Measurements from ENCODE around the gene SUFU. TPM values are rescaled to one million over a fixed set of nuclear protein-coding genes. Genes with fewer than 3 reads are reported as not detected.

SUFU gene
- total RNA-seq (2022; extraction: Qiagen RNA extraction) = 5.2 to 7.9 TPM (median 7.2 TPM) in 5 replicates

GRCh38 chr10:102503264-102504178 is at the start of gene SUFU:
TSS of gene SUFU (plus strand) at chr10:102503972. CDS start at chr10:102504153, 181 bp downstream.

GRCh38 chr10:102502337-102503151 is 1.2 kb upstream of the SUFU start, which contains the start of gene ACTR1A:
TSS of gene ACTR1A (minus strand) at chr10:102502712. CDS start at chr10:102502647, 65 bp downstream.

GRCh38 chr10:102644066-102644645 is 140.4 kb downstream of the SUFU start, which contains the start of gene TRIM8:
TSS of gene TRIM8 (plus strand) at chr10:102644479. CDS start at chr10:102644618, 139 bp downstream.

Other genes starting within 250 kb of the SUFU start
- gene NFKB2, start 108.3 kb upstream of the SUFU start, total RNA-seq (2022; extraction: Qiagen RNA extraction) = 68.1 to 102 TPM (median 85.6 TPM) in 5 replicates
- gene PSD, start 85.2 kb upstream of the SUFU start, total RNA-seq (2022; extraction: Qiagen RNA extraction) = 0.18 to 0.60 TPM (median 0.46 TPM) in 5 replicates
- gene FBXL15, start 83.1 kb upstream of the SUFU start, total RNA-seq (2022; extraction: Qiagen RNA extraction) = 6.5 to 12.1 TPM (median 10.1 TPM) in 5 replicates
- 61.2 to 73.2 TPM (median 66.7 TPM) in 5 replicates for gene CUEDC2, start 71.4 kb upstream of the SUFU start, total RNA-seq (2022; extraction: Qiagen RNA extraction)
- gene C10orf95, start 52.4 kb upstream of the SUFU start, total RNA-seq (2022; extraction: Qiagen RNA extraction) = 0.08 to 0.19 TPM (median 0.17 TPM) in 5 replicates
- gene ACTR1A, start 1.3 kb upstream of the SUFU start, total RNA-seq (2022; extraction: Qiagen RNA extraction) = 84.4 to 101 TPM (median 91.9 TPM) in 5 replicates
- 41.9 to 47.6 TPM (median 44.8 TPM) in 5 replicates for gene TRIM8, start 140.5 kb downstream of the SUFU start, total RNA-seq (2022; extraction: Qiagen RNA extraction)
- 13.7 to 15.3 TPM (median 14.7 TPM) in 5 replicates for gene ARL3, start 210.4 kb downstream of the SUFU start, total RNA-seq (2022; extraction: Qiagen RNA extraction)
- 2.5 to 3.9 TPM (median 3.5 TPM) in 5 replicates for gene SFXN2, start 210.7 kb downstream of the SUFU start, total RNA-seq (2022; extraction: Qiagen RNA extraction)
- gene WBP1L, start 240.0 kb downstream of the SUFU start, total RNA-seq (2022; extraction: Qiagen RNA extraction) = 23.5 to 30.2 TPM (median 25.6 TPM) in 5 replicates

All from A549 treated with CORT108297 at 1 μM for 4 hours (cell line).